HG03097 (cell line): Measurements from ENCODE around the gene ITPRIP.

Experiments
- ATAC-seq: cut with Tn5 transposase; IDR thresholded peaks from one replicate; pipeline ENCODE4 v1.9.1; 2021; ENCODE audit not compliant: unreplicated experiment, low FRiP score

The ITPRIP gene

GRCh38 chr10:104311184-104311720 is 27.0 kb downstream of the ITPRIP start:
- no peak for ATAC-seq

- ATAC-seq, result no peak
Measured at GRCh38 chr10:104309980-104310978, 28.0 kb downstream of the ITPRIP start.

GRCh38 chr10:104308439-104308903 is 29.8 kb downstream of the ITPRIP start:
- ATAC-seq, result peak; percentile 73

GRCh38 chr10:104307576-104308438 is 30.5 kb downstream of the ITPRIP start:
- no peak for ATAC-seq

GRCh38 chr10:104306897-104307296 is 31.4 kb downstream of the ITPRIP start:
- no peak for ATAC-seq

GRCh38 chr10:104304927-104305326 is 33.3 kb downstream of the ITPRIP start:
- ATAC-seq, result no peak

- ATAC-seq, result no peak
Measured at GRCh38 chr10:104304356-104304745, 33.9 kb downstream of the ITPRIP start.

GRCh38 chr10:104303594-104304355 is 34.5 kb downstream of the ITPRIP start:
- ATAC-seq, result no peak

- no peak for ATAC-seq
Measured at GRCh38 chr10:104301907-104302690, 36.2 kb downstream of the ITPRIP start.

GRCh38 chr10:104300736-104301292 is 37.5 kb downstream of the ITPRIP start:
- no peak for ATAC-seq

- no peak for ATAC-seq
Measured at GRCh38 chr10:104300002-104300735, 38.1 kb downstream of the ITPRIP start.

- no peak for ATAC-seq
Measured at GRCh38 chr10:104299031-104299904, 39.0 kb downstream of the ITPRIP start.

- no peak for ATAC-seq
Measured at GRCh38 chr10:104297697-104298660, 40.3 kb downstream of the ITPRIP start.

- no peak for ATAC-seq
Measured at GRCh38 chr10:104296687-104297436, 41.4 kb downstream of the ITPRIP start.

GRCh38 chr10:104293781-104294321 is 44.4 kb downstream of the ITPRIP start:
- ATAC-seq, result no peak
